Measurements from ENCODE around the gene P3H2.
"Not testable (repeated sequence)": the region's sequence is repeated elsewhere in the genome, so short reads cannot be mapped to it uniquely, and the experiment has no call there.

Gene P3H2

GRCh38 chr3:190083635-190084034, 37.1 kb downstream of the P3H2 start:
- DNase-seq (ENCODE audit: low read depth in 2 of 2), result no peak

- no peak for DNase-seq (ENCODE audit: low read depth in 2 of 2)
These were observed 39.3 kb downstream of the P3H2 start for GRCh38 chr3:190081389-190081788.

- DNase-seq (ENCODE audit: low read depth in 2 of 2), result not testable (repeated sequence)
These were observed 41.5 kb downstream of the P3H2 start for GRCh38 chr3:190079173-190079572.

- no peak for DNase-seq (ENCODE audit: low read depth in 2 of 2)
These were observed 43.2 kb downstream of the P3H2 start for GRCh38 chr3:190077395-190078045.

GRCh38 chr3:190076601-190077394, 43.9 kb downstream of the P3H2 start:
- no peak for DNase-seq (ENCODE audit: low read depth in 2 of 2)

GRCh38 chr3:190076136-190076535, 44.6 kb downstream of the P3H2 start:
- no peak for DNase-seq (ENCODE audit: low read depth in 2 of 2)

GRCh38 chr3:190074817-190075216, 45.9 kb downstream of the P3H2 start:
- no peak for DNase-seq (ENCODE audit: low read depth in 2 of 2)

GRCh38 chr3:190073264-190074008, 47.3 kb downstream of the P3H2 start:
- no peak for DNase-seq (ENCODE audit: low read depth in 2 of 2)

- DNase-seq (ENCODE audit: low read depth in 2 of 2), result no peak
These were observed 47.8 kb downstream of the P3H2 start for GRCh38 chr3:190072856-190073255.

GRCh38 chr3:190071921-190072320, 48.8 kb downstream of the P3H2 start:
- DNase-seq (ENCODE audit: low read depth in 2 of 2), result not testable (repeated sequence)

- DNase-seq (ENCODE audit: low read depth in 2 of 2), result no peak
These were observed 49.9 kb downstream of the P3H2 start for GRCh38 chr3:190070622-190071347.

- DNase-seq (ENCODE audit: low read depth in 2 of 2), result no peak
These were observed 55.5 kb downstream of the P3H2 start for GRCh38 chr3:190065204-190065603.

- no peak for DNase-seq (ENCODE audit: low read depth in 2 of 2)
These were observed 56.0 kb downstream of the P3H2 start for GRCh38 chr3:190064659-190065058.

GRCh38 chr3:190064112-190064511, 56.6 kb downstream of the P3H2 start:
- DNase-seq (ENCODE audit: low read depth in 2 of 2), result no peak

GRCh38 chr3:190063490-190063889, 57.2 kb downstream of the P3H2 start:
- no peak for DNase-seq (ENCODE audit: low read depth in 2 of 2)

- DNase-seq (ENCODE audit: low read depth in 2 of 2), result no peak
These were observed 60.4 kb downstream of the P3H2 start for GRCh38 chr3:190060192-190060775.

GRCh38 chr3:190059242-190059590, 61.5 kb downstream of the P3H2 start:
- DNase-seq (ENCODE audit: low read depth in 2 of 2), result no peak

GRCh38 chr3:190058521-190059241, 62.0 kb downstream of the P3H2 start:
- DNase-seq (ENCODE audit: low read depth in 2 of 2), result no peak

GRCh38 chr3:190056742-190057141, 64.0 kb downstream of the P3H2 start:
- no peak for DNase-seq (ENCODE audit: low read depth in 2 of 2)

- DNase-seq (ENCODE audit: low read depth in 2 of 2), result no peak
These were observed 64.9 kb downstream of the P3H2 start for GRCh38 chr3:190055773-190056172.

Measured in stimulated activated CD8-positive, alpha-beta memory T cell treated with anti-CD3 and anti-CD28 coated beads, Interleukin-7, amount 100 ng/mL, for 1 hour (primary cell).